ENCODE measurements around the gene UBE2J2. TPM values are rescaled to one million over a fixed set of nuclear protein-coding genes. Genes with fewer than 3 reads are reported as not detected.

The UBE2J2 gene
- total RNA-seq, 3 donors from 2014 or later (not counting 1 experiment from before 2014, with no cell fraction given) = 66.0 to 84.2 (median 78.1) TPM

DNA sequence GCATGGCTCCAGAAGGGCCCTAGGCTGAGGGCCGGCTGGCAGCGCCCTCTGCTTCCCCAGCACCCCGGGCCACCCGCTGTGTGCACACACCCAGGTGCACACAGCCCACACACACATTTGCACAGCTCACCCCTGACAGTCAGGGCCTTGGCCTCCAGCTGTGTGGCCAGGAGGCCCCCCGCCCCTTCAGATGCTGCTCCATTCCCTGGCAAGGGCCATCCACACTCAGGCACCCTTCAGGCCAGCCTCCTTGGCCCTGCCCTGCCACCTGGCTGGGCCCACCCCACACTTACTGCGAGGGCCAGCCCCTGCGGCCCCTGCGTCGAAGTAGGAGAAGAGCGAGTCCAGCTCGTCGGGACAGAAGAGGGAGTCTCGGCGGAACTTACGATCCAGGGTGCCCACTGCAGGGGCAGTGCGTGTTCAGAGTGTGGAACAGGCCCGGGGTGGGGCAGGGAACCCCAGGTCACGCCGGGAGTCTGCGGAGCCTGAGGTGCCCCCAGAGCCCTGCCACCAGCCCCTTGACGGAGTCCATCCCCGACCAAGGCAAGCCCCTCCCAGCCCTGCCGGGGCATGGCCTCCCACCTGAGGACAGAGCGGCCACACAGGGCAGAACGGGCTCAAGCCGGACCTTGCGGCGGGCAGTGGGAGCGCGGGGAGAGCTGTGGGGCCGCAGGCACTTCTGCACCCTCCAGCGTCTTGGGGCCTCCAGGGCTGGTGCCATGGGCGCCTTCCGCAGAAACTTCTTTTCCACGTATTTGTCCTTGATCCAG is 21.7 kb upstream of the UBE2J2 start:
- Histone ChIP-seq H3K4me3 (ENCODE audit: low read length) (no peak overlapping the region), H3K27ac (ENCODE audit: low read length) (no peak overlapping the region), H3K9me3 (ENCODE audit: control insufficient read depth, insufficient read depth, low read length) (no peaks in the 10 kb centered on the region), H3K4me1 (ENCODE audit: control insufficient read depth, insufficient read depth, low read length) (peaks cover 4% of the 10 kb centered on the region), H3K36me3 (ENCODE audit: control insufficient read depth, insufficient read depth, low read length) (no peaks in the 10 kb centered on the region), H3K27me3 (ENCODE audit: control insufficient read depth, insufficient read depth, low read length) (no peaks in the 10 kb centered on the region)
- H3K36me3 Mint-ChIP-seq = no peaks in the 10 kb centered on the region
- DNase-seq (no peak), ATAC-seq (no peak)
- 97% methylated on average over 35 of the region's 35 CpGs for WGBS (ENCODE audit: insufficient coverage)
- no peak overlapping the region for H3K4me3 Mint-ChIP-seq
- no peaks in the 10 kb centered on the region for H3K9me3 Mint-ChIP-seq
- no peak overlapping the region for H3K27ac Mint-ChIP-seq
- no peaks in the 10 kb centered on the region for H3K27me3 Mint-ChIP-seq (ENCODE audit: low read depth in 2 of 2)
- no peak for TF ChIP-seq CTCF (IDR thresholded peaks at IDR 0.05)
- intact Hi-C loops (cut with micrococcal nuclease) = no loop called here
- peaks cover 0 to 4% of the 10 kb centered on the region in 2 donors for H3K4me1 Mint-ChIP-seq

GRCh38 chr1:1294250-1294890 is 20.7 kb upstream of the UBE2J2 start:
- H3K27me3 Mint-ChIP-seq (ENCODE audit: low read depth in 2 of 2) = peaks cover 0 to 3% of the 10 kb centered on the region in 2 donors
- Histone ChIP-seq H3K4me1 (ENCODE audit: control insufficient read depth, insufficient read depth, low read length) (peaks cover 4% of the 10 kb centered on the region), H3K9me3 (ENCODE audit: control insufficient read depth, insufficient read depth, low read length) (no peaks in the 10 kb centered on the region), H3K4me3 (ENCODE audit: low read length) (no peak overlapping the region), H3K27me3 (ENCODE audit: control insufficient read depth, insufficient read depth, low read length) (no peaks in the 10 kb centered on the region), H3K27ac (ENCODE audit: low read length) (no peak overlapping the region), H3K36me3 (ENCODE audit: control insufficient read depth, insufficient read depth, low read length) (no peaks in the 10 kb centered on the region)
- DNase-seq (no peak), ATAC-seq (no peak)
- intact Hi-C loops (cut with micrococcal nuclease) = loop anchor here (5.0 kb wide), 1 partner anchor 312 kb away; the partner anchor contains the start of gene PERM1
- H3K36me3 Mint-ChIP-seq = no peaks in the 10 kb centered on the region
- no peaks in the 10 kb centered on the region for H3K9me3 Mint-ChIP-seq
- WGBS (ENCODE audit: insufficient coverage) = 95% methylated on average over 58 of the region's 58 CpGs
- peaks cover 0 to 9% of the 10 kb centered on the region in 2 donors for H3K4me1 Mint-ChIP-seq
- H3K4me3 Mint-ChIP-seq = no peak overlapping the region
- TF ChIP-seq CTCF (IDR thresholded peaks at IDR 0.05) = no peak
- no peak overlapping the region for H3K27ac Mint-ChIP-seq

- Mint-ChIP-seq H3K4me1 (peaks cover 0 to 9% of the 10 kb centered on the region in 2 donors), H3K9me3 (no peaks in the 10 kb centered on the region), H3K27me3 (ENCODE audit: low read depth in 2 of 2) (peaks cover 0 to 3% of the 10 kb centered on the region in 2 donors), H3K4me3 (no peak overlapping the region), H3K27ac (no peak overlapping the region), H3K36me3 (no peaks in the 10 kb centered on the region)
- no peaks in the 10 kb centered on the region for H3K9me3 ChIP-seq (ENCODE audit: control insufficient read depth, insufficient read depth, low read length)
- ATAC-seq = no peak
- H3K4me3 ChIP-seq (ENCODE audit: low read length) = no peak overlapping the region
- intact Hi-C loops (cut with micrococcal nuclease) = loop anchor here (5.0 kb wide), 1 partner anchor 311 kb away; the partner anchor contains the start of gene PERM1
- H3K27ac ChIP-seq (ENCODE audit: low read length) = no peak overlapping the region
- no peak for TF ChIP-seq CTCF (IDR thresholded peaks at IDR 0.05)
- no peaks in the 10 kb centered on the region for H3K27me3 ChIP-seq (ENCODE audit: control insufficient read depth, insufficient read depth, low read length)
- H3K36me3 ChIP-seq (ENCODE audit: control insufficient read depth, insufficient read depth, low read length) = no peaks in the 10 kb centered on the region
- DNase-seq = no peak
- WGBS (ENCODE audit: insufficient coverage) = 94% methylated on average over 94 of the region's 94 CpGs
- H3K4me1 ChIP-seq (ENCODE audit: control insufficient read depth, insufficient read depth, low read length) = peaks cover 4% of the 10 kb centered on the region
Observed at GRCh38 chr1:1293263-1294249, 19.9 kb upstream of the UBE2J2 start.

Data from natural killer cell (primary cell).